Stimulated activated CD4-positive, alpha-beta T cell treated with anti-CD3 and anti-CD28 coated beads, Interleukin-4, amount 100 ng/mL, for 48 hours (primary cell): ENCODE data around the gene OTOS.

Source experiments
- DNase-seq, 2 donors: peaks; one replicate each; pipeline ENCODE4 v3.0.0-alpha.2; 2020; ENCODE audit warnings: low read depth in 2 of 2

OTOS gene

DNA sequence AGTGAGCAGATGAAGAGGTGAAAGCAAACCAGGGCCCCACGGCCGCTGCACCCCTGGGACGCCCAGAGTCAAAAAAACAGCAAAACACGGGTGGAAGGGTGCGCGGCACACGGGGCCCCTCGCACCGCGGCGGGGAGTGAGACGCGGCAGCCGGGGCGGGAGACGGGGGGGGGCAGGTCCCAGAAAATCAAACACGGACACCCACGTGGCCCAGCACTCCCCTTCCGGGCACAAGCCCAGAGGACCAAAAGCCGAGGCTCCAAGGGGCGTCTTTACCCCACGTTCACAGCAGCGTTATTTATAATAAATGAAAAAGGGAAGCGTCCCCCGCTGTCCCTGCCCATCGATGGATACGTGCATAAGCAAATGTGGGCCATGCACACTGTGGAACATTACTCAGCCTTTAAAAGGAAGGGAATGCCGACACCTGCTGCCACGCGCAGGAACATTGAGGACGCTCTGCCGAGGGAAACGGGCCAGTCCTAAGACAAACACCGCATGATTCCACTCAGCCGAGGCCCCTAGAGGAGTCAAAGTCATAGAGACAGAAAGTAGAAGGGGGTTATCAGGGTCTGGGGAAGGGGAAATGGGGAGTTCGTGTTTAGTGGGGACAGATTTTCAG, 3.7 kb downstream of the OTOS start:
- DNase-seq: no peak

DNA sequence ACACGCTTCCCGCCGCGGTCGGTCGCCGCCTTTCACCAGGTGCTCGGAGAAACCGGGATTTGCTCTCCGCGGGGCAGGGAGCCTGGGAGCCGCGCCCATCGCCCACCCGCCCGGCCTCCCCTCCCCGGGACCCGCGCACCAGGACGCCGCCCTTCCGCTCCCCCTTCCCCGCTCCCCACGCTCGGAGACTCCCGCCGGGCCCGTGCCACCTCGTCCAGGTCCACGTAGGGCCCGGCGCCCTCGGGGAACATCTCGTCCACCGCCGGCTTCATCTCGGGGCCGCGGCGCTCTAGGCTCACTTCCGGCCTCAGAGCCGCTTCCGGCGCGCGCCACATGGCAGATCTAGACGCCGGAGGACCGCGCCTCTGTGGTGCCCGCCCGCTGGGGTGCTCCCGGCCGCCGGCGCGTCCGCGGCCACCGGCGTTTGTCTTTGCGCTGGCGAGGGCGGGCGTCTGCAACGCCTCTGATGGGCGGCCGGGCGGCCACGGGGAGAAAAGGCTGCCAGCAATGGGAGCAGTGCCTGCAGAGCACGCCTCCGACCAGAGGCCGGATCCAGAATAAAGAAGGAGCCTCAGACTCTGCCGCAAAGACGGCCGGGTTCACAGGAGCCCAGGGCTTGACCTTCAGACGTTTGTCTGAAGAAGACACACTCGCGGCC, 4.3 kb downstream of the OTOS start, which contains the start of gene COPS9:
Gene COPS9 (minus strand): TSS at position 293 of the 658 bp plus-strand sequence. CDS start 21 bp downstream, at position 272.
- DNase-seq: peak; percentile 79 to 82

DNA sequence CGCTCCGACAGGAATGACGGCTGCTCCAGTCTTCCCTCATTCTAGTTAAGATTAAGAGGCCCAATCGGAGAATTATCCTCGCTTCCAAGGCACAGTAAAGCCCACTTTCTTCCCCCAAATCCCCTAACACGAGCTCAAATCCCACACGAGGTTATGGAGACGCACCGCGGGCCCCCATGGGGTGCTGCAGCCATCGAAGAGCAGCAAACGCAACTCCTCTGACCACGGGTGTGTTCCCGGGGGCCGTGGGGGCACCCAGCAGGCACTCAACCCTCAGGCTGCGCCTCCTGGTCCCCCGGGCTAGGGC, 4.8 kb downstream of the OTOS start:
- DNase-seq: no peak

DNA sequence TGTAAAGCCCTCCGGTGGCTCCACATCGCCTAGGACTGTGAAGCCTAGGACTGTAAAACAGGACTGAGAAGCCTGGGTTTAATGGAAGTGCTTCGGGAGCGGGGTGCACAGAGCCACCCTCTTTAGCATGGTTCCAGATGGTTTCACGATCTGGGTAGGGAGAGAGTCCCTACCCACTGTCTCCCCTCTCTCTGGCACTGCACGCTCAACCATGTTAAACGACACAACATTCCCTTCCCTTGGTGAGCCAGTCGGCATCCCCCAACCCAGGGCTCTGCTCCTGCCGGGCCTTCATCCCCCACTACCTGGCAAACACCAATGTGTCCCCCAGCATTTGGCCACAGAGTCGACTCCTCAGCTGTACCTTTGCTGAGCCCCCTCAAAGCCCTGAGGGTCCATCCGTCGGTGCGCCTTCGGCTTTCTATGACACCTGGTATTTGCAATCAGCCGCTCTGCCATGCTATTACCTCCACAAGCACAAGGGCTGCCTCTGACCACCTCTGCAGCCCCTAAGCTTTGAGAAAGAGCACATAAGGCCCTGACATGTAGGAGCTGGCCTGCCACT, 5.4 kb downstream of the OTOS start:
- DNase-seq: no peak

DNA sequence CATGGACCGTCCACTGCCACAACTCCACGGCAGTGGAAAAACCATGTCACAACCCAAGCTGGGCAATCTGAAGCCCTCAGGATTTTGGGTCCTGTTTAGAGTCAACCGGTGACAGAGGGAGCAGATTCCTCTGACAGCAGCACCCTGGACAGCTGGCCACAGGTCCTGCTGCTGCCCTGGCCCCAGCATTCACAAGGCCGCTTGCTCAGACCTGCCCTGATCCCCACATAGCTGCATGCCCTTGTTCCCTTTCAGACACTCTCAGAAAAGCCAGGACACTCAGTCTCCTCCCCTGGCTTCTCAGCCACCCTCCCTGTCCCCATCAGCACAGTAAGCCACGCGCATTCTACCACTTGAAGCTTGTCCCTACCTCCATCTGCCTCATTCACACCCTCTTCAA, 6.0 kb downstream of the OTOS start:
- DNase-seq: no peak

DNA sequence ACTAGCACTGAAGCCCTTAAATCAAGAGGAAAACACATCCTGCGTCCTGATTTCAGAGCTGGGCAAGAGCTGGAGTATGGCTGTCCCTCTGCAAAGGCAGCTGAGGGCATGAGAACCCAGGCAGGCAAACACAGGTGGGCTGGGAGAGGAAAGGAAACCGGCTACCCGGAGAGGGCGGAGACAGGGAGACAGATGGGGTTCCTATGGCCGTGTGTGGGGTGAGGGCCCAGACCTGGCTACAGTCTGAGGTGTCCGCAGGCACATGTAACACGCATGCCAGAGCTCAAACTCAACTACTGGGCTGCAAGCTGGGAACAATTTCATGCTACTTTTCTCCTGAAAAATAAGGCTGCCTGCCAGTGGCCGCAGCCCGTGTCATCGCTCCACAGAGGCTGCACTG, 7.1 kb downstream of the OTOS start:
- no peak for DNase-seq

DNA sequence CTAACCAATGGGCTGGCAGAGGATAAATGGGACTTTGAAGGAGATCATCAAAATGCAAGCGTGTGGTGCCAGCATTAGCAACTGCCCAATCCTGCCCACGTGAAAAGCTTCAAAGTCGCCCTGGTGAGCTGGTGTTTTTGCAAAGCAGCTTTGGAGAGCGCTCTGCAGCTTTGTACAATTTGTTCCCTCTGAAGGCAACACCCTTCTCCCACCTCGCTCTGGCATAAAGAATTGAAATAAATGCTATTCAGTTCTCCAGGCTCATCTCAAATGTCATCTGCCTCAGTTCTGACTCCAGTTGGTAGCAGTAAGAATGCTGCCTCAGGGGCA, 7.8 kb downstream of the OTOS start:
- no peak for DNase-seq

DNA sequence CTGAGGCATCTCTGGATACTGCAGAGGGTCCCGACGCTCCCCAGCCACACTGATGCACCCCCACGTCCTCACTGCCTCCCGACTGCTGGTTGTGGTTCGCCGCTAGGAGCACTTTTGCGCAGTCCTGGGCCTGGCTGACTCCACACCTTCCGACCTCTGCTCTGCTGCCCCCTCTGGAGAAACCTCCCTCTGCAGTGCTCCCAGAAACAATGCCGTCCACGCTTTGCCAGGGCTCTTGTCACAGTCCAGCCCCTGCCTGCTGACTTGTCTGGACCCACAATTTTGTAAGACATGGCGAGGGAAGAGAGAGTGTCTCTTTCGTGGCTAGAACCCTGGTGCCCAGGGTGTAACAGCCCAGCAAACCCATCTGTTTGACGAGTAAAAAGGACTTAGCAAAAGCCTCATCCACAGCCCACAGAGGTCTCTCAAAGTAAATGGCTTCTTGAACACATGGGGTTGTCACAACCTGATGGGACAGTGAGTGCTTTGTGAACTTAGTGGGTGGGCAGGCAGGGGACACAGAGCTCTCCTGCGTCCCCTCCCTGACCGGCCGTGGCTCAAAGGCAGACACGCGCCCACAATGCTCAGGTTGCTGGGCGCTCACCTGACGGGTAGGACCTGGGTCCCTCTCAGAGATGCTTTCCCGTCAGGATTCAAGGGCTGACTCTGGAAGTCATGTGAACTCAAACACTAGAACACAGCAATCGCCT, 8.4 kb downstream of the OTOS start:
- DNase-seq: no peak

DNA sequence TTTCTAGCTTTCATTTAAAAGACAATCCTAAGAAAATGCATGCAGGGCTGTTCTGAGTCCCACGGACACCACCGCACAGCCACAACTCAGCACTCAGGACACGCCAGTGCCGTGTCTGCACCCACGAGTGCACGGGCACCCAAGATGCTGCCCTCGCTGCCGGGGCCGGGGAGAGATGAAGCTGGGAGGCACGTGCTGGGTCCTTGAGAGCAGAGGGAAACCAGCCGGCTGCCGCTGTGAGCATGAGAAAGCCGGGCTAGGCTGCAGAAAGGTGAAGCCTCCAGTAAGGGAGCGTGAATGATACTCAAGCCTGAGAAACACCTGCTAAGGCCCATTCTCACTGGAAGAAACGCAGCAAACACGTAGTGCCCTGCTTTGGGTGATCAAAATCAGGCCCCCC, 9.2 kb downstream of the OTOS start:
- DNase-seq: no peak

DNA sequence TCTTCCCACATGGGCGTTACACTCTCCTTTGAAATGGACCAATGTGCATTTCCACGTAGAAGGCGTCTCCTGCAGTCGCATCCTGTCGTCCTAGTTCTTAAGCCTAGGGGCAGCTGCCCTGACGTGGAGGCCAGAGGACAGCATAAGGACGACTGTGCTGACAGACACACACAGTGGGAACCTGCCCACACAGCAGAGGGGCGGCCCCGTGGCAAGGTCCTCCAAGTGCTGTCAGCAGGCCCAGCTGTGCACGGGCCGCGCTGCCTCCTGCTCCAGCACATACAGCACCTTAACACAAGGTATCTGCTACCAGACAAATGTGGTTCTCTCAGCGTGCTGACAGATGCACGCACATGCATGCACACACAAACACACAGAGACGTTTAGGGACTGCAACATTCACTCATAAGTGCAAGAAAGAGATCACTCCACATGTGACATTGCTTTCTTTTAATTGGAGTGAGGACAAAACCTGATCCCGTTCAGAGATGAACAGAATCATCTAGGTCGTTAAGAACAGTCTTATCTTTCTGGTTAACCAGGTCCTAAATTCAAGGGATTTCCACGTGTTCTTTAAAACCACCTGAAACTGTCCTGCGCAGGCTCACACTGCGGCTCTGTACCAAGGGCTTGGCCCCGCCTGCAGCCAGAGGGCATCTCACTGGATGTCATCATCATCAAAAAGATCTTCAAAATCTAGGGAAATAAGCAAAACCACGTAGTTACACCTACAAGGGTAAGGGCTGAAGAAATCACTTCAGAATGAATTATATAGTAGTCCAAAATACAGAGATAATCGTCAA, 9.9 kb downstream of the OTOS start:
- no peak for DNase-seq

DNA sequence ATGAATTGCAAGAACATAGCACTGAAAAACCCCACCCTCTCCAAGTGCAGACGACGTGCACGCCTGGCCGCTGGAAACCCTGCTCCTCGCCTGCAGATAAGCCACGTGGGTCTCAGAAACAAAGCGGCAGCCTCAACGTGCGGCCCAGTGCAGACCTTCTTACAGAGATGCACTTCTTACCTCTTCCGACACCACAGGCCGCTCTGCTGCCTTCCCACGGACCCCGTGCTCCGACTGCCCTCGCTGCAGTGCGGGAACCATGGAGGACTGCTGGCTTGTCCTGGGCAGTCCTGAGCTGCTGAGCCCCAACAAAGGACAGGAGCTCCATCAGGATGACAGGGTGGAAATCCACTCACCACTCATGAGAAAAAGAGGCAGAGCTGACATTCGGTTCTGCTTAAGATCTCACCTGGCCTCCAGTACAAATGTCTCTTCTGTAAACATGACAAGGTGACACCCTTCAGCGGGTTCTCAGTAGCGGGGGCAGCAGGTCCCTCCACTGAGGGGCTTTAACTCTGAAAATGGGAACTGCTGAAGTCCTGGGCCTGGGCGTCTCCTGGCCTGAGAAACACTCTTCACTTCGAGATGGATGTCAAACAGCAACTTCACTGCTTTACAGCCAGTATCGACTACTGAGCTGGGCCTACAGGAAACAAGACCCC, 10.6 kb downstream of the OTOS start:
- DNase-seq: no peak

DNA sequence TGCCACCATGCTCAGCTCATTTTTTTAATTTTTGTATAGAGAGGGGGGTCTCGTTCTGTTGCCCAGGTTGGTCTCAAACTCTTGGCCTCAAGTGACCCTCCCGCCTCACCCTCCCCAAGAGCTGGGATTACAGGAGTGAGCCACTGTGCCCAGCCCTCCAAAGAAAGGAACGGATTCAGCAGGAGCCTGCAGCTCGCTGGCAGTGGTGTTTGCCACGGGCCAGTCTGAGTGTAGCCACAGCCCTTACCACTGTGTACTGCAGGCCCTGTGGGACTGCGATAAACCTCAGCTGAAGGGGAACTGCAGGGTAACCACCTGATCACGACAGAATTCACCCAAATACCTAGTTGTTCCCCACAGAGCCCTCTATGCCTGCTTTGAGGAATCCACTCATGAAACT, 11.1 kb downstream of the OTOS start:
- DNase-seq: no peak

DNA sequence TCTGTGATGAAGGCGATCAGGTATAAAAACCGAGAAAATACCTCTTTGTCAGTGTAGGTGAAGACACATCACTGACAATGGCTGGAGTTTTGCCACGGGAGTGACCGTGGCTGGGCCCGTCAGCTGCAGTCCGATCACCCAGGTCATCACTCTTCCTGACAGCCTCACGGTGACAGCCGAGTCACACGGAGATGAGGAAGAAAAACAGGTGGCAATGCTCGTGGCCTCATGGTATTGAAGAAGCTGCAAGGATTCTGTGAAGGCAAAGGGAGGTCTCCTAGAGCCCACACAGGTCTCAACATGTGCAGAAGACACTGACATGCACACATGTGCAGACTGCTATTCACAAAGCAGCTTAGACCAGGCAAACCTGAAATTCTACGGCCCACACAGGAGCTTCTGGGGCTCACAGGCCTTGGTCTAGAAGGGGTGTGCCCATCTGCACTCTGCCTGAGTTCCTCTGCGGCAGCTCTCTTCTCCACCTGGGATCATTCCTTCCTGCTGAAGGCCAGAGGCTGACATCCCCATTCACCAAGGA, 11.8 kb downstream of the OTOS start:
- DNase-seq: no peak

DNA sequence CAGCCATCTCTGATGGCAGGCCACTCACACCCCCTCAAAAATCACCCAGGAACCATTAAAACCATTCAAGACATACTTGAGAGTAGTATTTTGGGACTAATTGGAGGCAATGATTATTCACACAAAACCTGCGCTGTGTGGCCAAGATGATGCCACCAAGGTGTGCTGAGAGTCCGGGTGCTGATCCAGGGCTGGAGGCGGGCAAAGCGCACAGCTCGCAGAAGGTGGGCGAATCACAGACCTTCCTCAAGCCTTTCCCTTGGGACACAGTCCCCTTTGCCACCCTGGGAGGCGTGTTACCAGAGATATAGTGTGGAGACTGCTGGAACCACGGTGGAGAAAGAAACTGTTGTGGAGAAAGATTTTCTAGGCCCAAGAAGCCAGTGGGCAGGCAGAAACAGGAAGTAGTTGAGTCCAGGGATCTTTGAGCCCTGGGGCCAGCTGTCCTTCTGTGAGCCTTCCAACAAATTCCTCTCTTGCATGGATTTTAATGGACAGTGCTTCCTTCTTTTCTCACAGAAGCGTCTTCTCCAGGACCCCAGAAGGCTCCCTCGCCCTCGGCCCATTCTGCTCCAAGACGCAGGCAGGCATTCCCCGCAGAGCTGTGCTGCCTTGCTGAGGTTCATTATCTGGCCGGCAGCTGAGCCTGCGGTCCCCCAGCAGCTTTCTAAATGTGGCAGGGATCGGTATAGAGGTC, 12.4 kb downstream of the OTOS start:
- DNase-seq: no peak

DNA sequence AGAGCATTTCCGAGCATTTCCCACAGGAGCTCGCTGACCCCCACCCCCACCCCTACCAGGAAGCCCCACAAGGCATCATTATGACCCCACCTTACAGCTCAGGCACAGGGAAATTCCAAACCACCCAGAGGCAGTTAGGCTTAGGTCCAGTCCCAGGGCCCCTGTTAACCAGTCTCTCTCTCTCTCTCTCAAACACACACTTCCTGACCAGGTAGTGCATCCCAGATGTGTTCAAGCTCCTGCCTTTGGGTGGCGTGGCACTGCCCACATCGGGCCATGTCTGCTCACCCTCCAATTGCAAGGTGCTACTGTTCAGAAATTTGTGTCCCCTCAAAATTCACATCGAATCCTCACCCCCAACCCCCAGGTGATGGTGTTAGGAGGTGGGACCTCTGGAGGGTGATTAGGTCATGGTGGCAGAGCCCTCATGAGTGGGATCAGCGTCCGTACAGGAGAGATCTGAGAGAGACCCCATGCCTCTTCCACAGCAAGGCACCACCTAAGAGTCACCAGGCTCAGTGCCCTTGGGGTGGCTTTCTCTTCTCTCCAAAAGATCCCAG, 13.2 kb downstream of the OTOS start:
- no peak for DNase-seq

DNA sequence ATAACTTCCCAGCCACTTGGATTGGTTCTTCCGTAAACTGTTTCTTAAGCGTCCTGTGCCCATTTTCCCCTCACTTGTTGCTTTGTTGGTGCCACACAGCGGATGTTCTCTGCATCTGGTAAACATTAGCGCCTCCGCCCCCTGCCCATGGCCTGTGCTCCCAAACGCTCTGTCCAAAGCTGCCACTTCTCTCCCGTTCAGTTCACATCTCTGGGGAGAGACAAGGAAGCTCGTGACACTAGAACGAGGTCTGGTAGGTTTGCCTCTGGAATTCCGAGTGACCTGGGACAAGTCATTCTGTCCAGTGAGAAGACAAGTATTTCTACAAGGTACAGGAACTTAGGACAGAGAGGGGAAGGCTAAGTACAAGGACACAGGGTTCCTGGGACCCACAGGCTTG, 13.7 kb downstream of the OTOS start:
- DNase-seq: no peak

DNA sequence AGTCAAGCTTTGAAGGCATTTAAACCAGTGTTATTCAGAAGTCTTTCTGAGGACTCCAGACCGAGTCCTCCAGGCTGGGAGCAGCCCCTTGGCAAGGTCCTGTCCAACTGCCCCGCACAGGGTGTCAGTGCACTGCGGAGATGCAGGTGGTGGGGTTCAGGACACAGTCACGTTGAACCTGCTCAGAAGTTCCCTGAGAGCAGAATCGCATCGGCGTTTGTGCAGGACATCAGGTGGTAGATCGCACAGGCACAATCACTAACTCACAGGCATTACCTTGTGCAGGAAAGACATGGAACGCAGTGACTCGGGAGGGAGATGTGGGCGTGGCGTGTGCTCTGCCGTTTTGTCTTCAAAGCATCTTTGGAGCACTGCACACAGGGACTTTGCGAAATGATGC, 14.7 kb downstream of the OTOS start:
- DNase-seq: no peak

DNA sequence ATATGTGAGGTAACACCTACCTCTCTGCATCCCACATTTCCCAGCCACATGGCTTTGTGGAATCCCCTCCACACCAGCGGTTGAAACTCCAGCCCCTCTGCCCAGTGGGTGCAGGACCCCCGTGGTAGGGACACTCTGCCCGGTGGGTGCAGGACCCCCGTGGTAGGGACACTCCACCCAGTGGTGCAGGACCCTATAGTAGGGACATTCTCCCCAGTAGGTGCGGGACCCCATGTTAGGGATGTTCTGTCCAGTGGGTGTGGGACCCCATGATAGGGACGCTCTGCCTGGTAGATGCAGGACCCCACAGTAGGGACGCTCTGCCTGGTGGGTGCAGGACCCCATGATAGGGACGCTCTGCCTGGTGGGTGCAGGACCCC, 15.8 kb downstream of the OTOS start:
- DNase-seq: no peak

DNA sequence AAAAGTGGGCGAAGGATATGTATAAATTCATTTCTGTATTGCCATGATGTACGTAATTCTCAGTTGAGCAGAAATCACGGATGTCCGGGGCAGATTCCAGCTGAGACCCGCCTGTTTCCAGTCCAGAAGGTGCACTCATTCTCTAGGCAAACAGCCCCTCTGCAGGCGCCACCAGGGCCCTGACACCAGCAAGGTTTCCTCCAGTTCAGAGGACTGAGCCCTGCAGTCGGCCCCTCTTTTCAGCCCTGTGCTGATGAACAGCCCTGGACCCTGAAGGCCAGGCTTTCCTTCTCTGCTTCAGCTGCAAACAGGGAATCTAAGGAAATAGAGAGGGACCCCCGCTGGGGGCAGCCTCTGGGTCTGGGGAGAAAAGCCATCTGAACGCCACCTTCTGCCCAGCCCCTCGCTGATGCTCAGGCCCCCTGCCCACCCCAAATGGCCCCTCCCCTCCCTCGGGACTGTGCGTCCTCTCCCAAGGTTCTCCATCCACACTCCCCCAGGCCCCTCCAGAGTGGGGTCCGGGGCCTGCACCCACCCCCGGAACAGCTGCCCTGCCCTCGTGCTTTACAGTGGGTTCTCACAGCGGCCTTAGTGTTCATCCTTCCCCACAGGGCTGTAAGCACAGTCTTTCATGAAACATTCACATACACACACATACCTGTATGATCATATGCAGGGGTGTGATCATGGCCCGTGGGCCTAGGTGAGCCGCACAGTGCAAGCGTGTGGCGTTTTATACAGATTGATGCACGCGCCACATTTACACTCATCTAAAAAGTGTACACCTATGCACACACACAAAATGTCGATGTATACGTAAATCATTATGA, 16.4 kb downstream of the OTOS start:
- DNase-seq: no peak

DNA sequence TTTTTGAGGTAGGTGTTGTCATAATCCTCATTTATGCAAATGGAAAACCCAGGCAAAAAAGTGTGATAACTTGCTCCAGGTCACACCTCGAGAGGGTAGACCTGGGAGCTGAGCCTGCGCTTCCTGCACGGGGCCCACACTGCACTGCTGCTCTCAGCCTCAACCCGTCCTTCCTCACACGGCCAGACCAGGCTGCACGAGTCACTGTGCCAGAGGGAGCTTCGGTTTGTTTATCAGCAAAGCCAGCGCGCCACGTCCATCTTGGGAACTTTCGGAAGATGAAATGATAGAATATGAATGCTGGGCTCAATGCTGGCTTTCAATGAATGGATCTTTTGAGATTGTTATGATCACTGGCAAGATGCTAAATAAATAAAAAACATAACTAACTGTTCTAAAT, 18.8 kb downstream of the OTOS start:
- DNase-seq: no peak
